Measurements from ENCODE around the gene IP6K3. TPM values are rescaled to one million over a fixed set of nuclear protein-coding genes. Genes with fewer than 3 reads are reported as not detected.

The IP6K3 gene
- total and polyA plus RNA-seq, 4 experiments from 2014 or later = not detected

GRCh38 chr6:33761581-33761921 lies 14.8 kb upstream of the IP6K3 start:
- no peaks in the 10 kb centered on the region for H3K36me3 ChIP-seq (ENCODE audit: insufficient read depth, low read length)
- H3K27ac Mint-ChIP-seq = no peak overlapping the region
- ChIA-PET CTCF (ENCODE audit: partially characterized antibody) (interaction anchor here (3.4 to 3.8 kb wide), 2 partner anchors 10 to 50 kb away, joined by 14 to 20 read pairs; partner anchors contain the start of gene UQCC2), POLR2A (ENCODE audit: partially characterized antibody) (no interaction called here)
- H3K27me3 ChIP-seq (ENCODE audit: insufficient read depth, low read length) = no peaks in the 10 kb centered on the region
- no peak overlapping the region for H3K27ac ChIP-seq (ENCODE audit: low read depth, low read length)
- no peak overlapping the region for H3K4me3 ChIP-seq (ENCODE audit: low read length in 2 of 2)
- intact Hi-C loops (cut with micrococcal nuclease) = no loop called here
- no peak for DNase-seq
- H3K4me1 Mint-ChIP-seq = peaks cover 0 to 1% (median under 1%) of the 10 kb centered on the region in 4 donors
- H3K4me3 Mint-ChIP-seq = no peak overlapping the region
- H3K36me3 Mint-ChIP-seq = no peaks in the 10 kb centered on the region
- no peaks in the 10 kb centered on the region for H3K4me1 ChIP-seq (ENCODE audit: insufficient read depth, low read length)
- H3K27me3 Mint-ChIP-seq = peaks cover 3 to 7% of the 10 kb centered on the region in 2 donors
- H3K9me3 Mint-ChIP-seq = peaks cover 0 to 3% (median 0%) of the 10 kb centered on the region in 8 donors
- no peaks in the 10 kb centered on the region for H3K9me3 ChIP-seq (ENCODE audit: control insufficient read depth in 1 of 2, low read length in 2 of 2)

- H3K27me3 ChIP-seq (ENCODE audit: insufficient read depth, low read length) = no peaks in the 10 kb centered on the region
- peaks cover 0 to 1% (median under 1%) of the 10 kb centered on the region in 4 donors for H3K4me1 Mint-ChIP-seq
- H3K27ac ChIP-seq (ENCODE audit: low read depth, low read length) = no peak overlapping the region
- peak overlapping the region in 1 of 7 donors; percentile 51 for H3K27ac Mint-ChIP-seq
- ChIA-PET CTCF (ENCODE audit: partially characterized antibody) (interaction anchor here (0.6 to 3.8 kb wide), 3 partner anchors 12 to 404 kb away, joined by 4 to 20 read pairs (median 14); partner anchors contain the start of gene UQCC2), POLR2A (ENCODE audit: partially characterized antibody) (no interaction called here)
- intact Hi-C loops (cut with micrococcal nuclease) = no loop called here
- no peaks in the 10 kb centered on the region for H3K9me3 Mint-ChIP-seq
- peaks cover 3% of the 10 kb centered on the region in 2 donors for H3K27me3 Mint-ChIP-seq
- H3K36me3 ChIP-seq (ENCODE audit: insufficient read depth, low read length) = no peaks in the 10 kb centered on the region
- H3K4me1 ChIP-seq (ENCODE audit: insufficient read depth, low read length) = no peaks in the 10 kb centered on the region
- DNase-seq = no peak
- no peaks in the 10 kb centered on the region for H3K9me3 ChIP-seq (ENCODE audit: control insufficient read depth in 1 of 2, low read length in 2 of 2)
- H3K4me3 ChIP-seq (ENCODE audit: low read length in 2 of 2) = no peak overlapping the region
- no peaks in the 10 kb centered on the region for H3K36me3 Mint-ChIP-seq
- H3K4me3 Mint-ChIP-seq = no peak overlapping the region
These were observed 13.4 kb upstream of the IP6K3 start for GRCh38 chr6:33759887-33760629.

GRCh38 chr6:33758815-33759216 lies 12.1 kb upstream of the IP6K3 start:
- Histone ChIP-seq H3K4me3 (ENCODE audit: low read length in 2 of 2) (no peak overlapping the region), H3K27ac (ENCODE audit: low read depth, low read length) (no peak overlapping the region), H3K36me3 (ENCODE audit: insufficient read depth, low read length) (no peaks in the 10 kb centered on the region), H3K4me1 (ENCODE audit: insufficient read depth, low read length) (no peaks in the 10 kb centered on the region), H3K27me3 (ENCODE audit: insufficient read depth, low read length) (no peaks in the 10 kb centered on the region), H3K9me3 (ENCODE audit: control insufficient read depth in 1 of 2, low read length in 2 of 2) (no peaks in the 10 kb centered on the region)
- H3K27ac Mint-ChIP-seq = peak overlapping the region in 1 of 7 donors; percentile 9
- intact Hi-C loops (cut with micrococcal nuclease) = no loop called here
- no peaks in the 10 kb centered on the region for H3K36me3 Mint-ChIP-seq
- peaks cover 1 to 3% of the 10 kb centered on the region in 2 donors for H3K27me3 Mint-ChIP-seq
- POLR2A ChIA-PET (ENCODE audit: partially characterized antibody) = interaction anchor here (1.3 kb wide), 1 partner anchor 54 kb away, joined by 3 read pairs; no protein-coding TSS in a partner anchor
- no peaks in the 10 kb centered on the region for H3K9me3 Mint-ChIP-seq
- DNase-seq = no peak
- no peak overlapping the region for H3K4me3 Mint-ChIP-seq
- peaks cover 0 to 1% (median under 1%) of the 10 kb centered on the region in 4 donors for H3K4me1 Mint-ChIP-seq
- CTCF ChIA-PET (ENCODE audit: partially characterized antibody) = interaction anchor here (1.8 kb wide), 1 partner anchor 11 kb away, joined by 4 read pairs; no protein-coding TSS in a partner anchor

- intact Hi-C loops (cut with micrococcal nuclease) = no loop called here
- Histone ChIP-seq H3K27ac (ENCODE audit: low read depth, low read length) (no peak overlapping the region), H3K27me3 (ENCODE audit: insufficient read depth, low read length) (no peaks in the 10 kb centered on the region), H3K9me3 (ENCODE audit: control insufficient read depth in 1 of 2, low read length in 2 of 2) (no peaks in the 10 kb centered on the region), H3K4me3 (ENCODE audit: low read length in 2 of 2) (no peak overlapping the region), H3K4me1 (ENCODE audit: insufficient read depth, low read length) (no peaks in the 10 kb centered on the region), H3K36me3 (ENCODE audit: insufficient read depth, low read length) (no peaks in the 10 kb centered on the region)
- no peaks in the 10 kb centered on the region for H3K9me3 Mint-ChIP-seq
- no peak for DNase-seq
- H3K36me3 Mint-ChIP-seq = no peaks in the 10 kb centered on the region
- ChIA-PET CTCF (ENCODE audit: partially characterized antibody) (interaction anchor here (0.8 to 1.8 kb wide), 2 partner anchors 10 to 12 kb away, joined by 3 to 4 read pairs; no protein-coding TSS in a partner anchor), POLR2A (ENCODE audit: partially characterized antibody) (interaction anchor here (1.3 kb wide), 1 partner anchor 53 kb away, joined by 3 read pairs; no protein-coding TSS in a partner anchor)
- peaks cover 0 to 1% (median under 1%) of the 10 kb centered on the region in 4 donors for H3K4me1 Mint-ChIP-seq
- H3K4me3 Mint-ChIP-seq = no peak overlapping the region
- peaks cover 1 to 3% of the 10 kb centered on the region in 2 donors for H3K27me3 Mint-ChIP-seq
- no peak overlapping the region for H3K27ac Mint-ChIP-seq
These were observed 11.2 kb upstream of the IP6K3 start for GRCh38 chr6:33757906-33758305.

GRCh38 chr6:33757113-33757512 lies 10.4 kb upstream of the IP6K3 start:
- Mint-ChIP-seq H3K9me3 (no peaks in the 10 kb centered on the region), H3K4me1 (peaks cover 0 to 1% (median 0%) of the 10 kb centered on the region in 4 donors), H3K27ac (peak overlapping the region in 1 of 7 donors; percentile 68), H3K4me3 (no peak overlapping the region), H3K27me3 (peaks cover 1 to 3% of the 10 kb centered on the region in 2 donors), H3K36me3 (no peaks in the 10 kb centered on the region)
- H3K4me3 ChIP-seq (ENCODE audit: low read length in 2 of 2) = no peak overlapping the region
- H3K9me3 ChIP-seq (ENCODE audit: control insufficient read depth in 1 of 2, low read length in 2 of 2) = no peaks in the 10 kb centered on the region
- DNase-seq = no peak
- no peaks in the 10 kb centered on the region for H3K27me3 ChIP-seq (ENCODE audit: insufficient read depth, low read length)
- intact Hi-C loops (cut with micrococcal nuclease) = no loop called here
- H3K4me1 ChIP-seq (ENCODE audit: insufficient read depth, low read length) = no peaks in the 10 kb centered on the region
- H3K27ac ChIP-seq (ENCODE audit: low read depth, low read length) = no peak overlapping the region
- CTCF ChIA-PET (ENCODE audit: partially characterized antibody) = interaction anchor here (0.8 kb wide), 1 partner anchor 11 kb away, joined by 3 read pairs; no protein-coding TSS in a partner anchor
- POLR2A ChIA-PET (ENCODE audit: partially characterized antibody) = no interaction called here
- H3K36me3 ChIP-seq (ENCODE audit: insufficient read depth, low read length) = no peaks in the 10 kb centered on the region

- H3K4me1 Mint-ChIP-seq = peaks cover 0 to 1% (median 0%) of the 10 kb centered on the region in 4 donors
- no peaks in the 10 kb centered on the region for H3K36me3 ChIP-seq (ENCODE audit: insufficient read depth, low read length)
- peaks cover 1 to 3% of the 10 kb centered on the region in 2 donors for H3K27me3 Mint-ChIP-seq
- H3K4me1 ChIP-seq (ENCODE audit: insufficient read depth, low read length) = no peaks in the 10 kb centered on the region
- H3K36me3 Mint-ChIP-seq = no peaks in the 10 kb centered on the region
- POLR2A ChIA-PET (ENCODE audit: partially characterized antibody) = no interaction called here
- peak overlapping the region in 1 of 7 donors; percentile 8 for H3K27ac Mint-ChIP-seq
- H3K4me3 ChIP-seq (ENCODE audit: low read length in 2 of 2) = no peak overlapping the region
- no peak for DNase-seq
- intact Hi-C loops (cut with micrococcal nuclease) = no loop called here
- H3K9me3 Mint-ChIP-seq = no peaks in the 10 kb centered on the region
- H3K27ac ChIP-seq (ENCODE audit: low read depth, low read length) = no peak overlapping the region
- CTCF ChIA-PET (ENCODE audit: partially characterized antibody) = no interaction called here
- H3K27me3 ChIP-seq (ENCODE audit: insufficient read depth, low read length) = no peaks in the 10 kb centered on the region
- no peak overlapping the region for H3K4me3 Mint-ChIP-seq
- no peaks in the 10 kb centered on the region for H3K9me3 ChIP-seq (ENCODE audit: control insufficient read depth in 1 of 2, low read length in 2 of 2)
These were observed 9.7 kb upstream of the IP6K3 start for GRCh38 chr6:33756211-33756954.

All from CD4-positive, alpha-beta memory T cell (primary cell).